Measurements from ENCODE around the gene SERPINB5. TPM values are rescaled to one million over a fixed set of nuclear protein-coding genes. Genes with fewer than 3 reads are reported as not detected.

The SERPINB5 gene
- total RNA-seq, 1 donor from 2014 or later, result not detected

DNA sequence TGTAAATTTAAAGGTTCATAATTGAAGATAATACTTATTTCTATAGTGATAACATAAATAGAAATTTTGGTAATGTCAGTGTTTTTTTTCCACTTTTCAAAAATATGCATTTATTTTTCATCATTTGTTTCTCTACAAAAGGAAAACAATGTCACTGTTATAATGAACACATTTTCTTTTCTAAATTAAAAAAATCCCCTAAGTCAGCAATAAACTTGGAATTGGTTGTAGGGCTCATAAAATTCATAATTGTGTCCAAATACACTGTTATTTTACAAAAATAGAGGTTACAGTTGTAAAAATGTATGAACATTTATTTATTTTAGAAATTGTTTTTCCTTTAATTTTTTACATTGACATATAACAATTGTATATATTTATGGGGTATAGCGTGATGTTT lies 39.0 kb downstream of the SERPINB5 start:
- no peaks in the 10 kb centered on the region for H3K9me3 ChIP-seq (ENCODE audit: control insufficient read depth in 3 of 3, low read length in 3 of 3)
- H3K36me3 ChIP-seq (ENCODE audit: control insufficient read depth in 3 of 3, insufficient read depth in 3 of 3, low read length in 3 of 3), result no peaks in the 10 kb centered on the region
- H3K27ac ChIP-seq (ENCODE audit: low read depth, low read length), result no peak overlapping the region
- H3K4me3 ChIP-seq (ENCODE audit: low read length in 3 of 3), result no peak overlapping the region
- H3K4me1 ChIP-seq (ENCODE audit: control insufficient read depth in 3 of 3, insufficient read depth in 3 of 3, low read length in 3 of 3), result no peaks in the 10 kb centered on the region
- no peak overlapping the region for H3K9ac ChIP-seq (ENCODE audit: low read depth in 1 of 3, low read length in 3 of 3)
- H3K27me3 ChIP-seq (ENCODE audit: control insufficient read depth in 3 of 3, insufficient read depth in 3 of 3, low read length in 3 of 3), result peaks cover 0 to 4% (median 2%) of the 10 kb centered on the region in 3 donors

DNA sequence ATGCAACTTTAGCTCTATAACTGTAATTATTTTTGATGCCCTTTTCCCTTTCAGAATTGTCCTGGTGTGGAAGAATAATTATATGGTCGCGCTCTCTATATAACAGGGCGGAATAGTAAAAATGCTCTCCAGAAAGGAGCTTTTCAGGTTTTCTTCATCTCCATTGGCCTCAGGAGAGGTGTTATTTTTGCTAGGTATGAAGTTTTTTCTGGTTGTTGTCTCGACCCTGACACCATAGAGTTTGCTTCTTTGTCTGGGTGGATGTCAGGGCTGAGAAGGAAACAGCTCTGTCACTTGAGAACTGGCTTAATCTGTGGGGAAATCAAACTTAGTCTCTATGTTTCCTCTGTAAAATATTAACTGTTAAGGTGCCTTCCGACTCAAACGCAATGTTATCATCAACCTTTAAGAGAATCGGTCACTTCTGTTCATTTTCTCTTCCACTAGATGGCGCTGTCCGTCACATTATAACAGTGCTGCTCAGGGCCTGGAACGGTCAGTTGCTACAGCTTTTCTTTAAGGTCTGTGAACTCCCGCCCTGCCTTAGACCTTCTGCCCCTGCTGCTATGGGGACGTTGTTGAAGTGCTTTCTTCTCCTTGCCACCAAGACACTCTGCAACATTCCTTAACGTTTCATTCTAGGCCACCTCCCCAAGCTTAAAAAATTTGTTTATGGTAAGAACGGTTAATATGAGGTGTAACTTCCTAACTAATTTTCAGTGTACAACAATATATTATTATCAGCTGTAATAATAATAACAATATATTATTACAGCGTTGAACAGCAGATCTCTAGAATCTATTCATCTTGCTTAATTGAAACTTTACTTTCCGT lies 41.6 kb downstream of the SERPINB5 start:
- no peaks in the 10 kb centered on the region for H3K9me3 ChIP-seq (ENCODE audit: control insufficient read depth in 3 of 3, low read length in 3 of 3)
- H3K36me3 ChIP-seq (ENCODE audit: control insufficient read depth in 3 of 3, insufficient read depth in 3 of 3, low read length in 3 of 3), result no peaks in the 10 kb centered on the region
- H3K27ac ChIP-seq (ENCODE audit: low read depth, low read length), result no peak overlapping the region
- peaks cover 0 to 2% (median 0%) of the 10 kb centered on the region in 3 donors for H3K27me3 ChIP-seq (ENCODE audit: control insufficient read depth in 3 of 3, insufficient read depth in 3 of 3, low read length in 3 of 3)
- no peak overlapping the region for H3K9ac ChIP-seq (ENCODE audit: low read depth in 1 of 3, low read length in 3 of 3)
- H3K4me3 ChIP-seq (ENCODE audit: low read length in 3 of 3), result no peak overlapping the region
- H3K4me1 ChIP-seq (ENCODE audit: control insufficient read depth in 3 of 3, insufficient read depth in 3 of 3, low read length in 3 of 3), result no peaks in the 10 kb centered on the region

DNA sequence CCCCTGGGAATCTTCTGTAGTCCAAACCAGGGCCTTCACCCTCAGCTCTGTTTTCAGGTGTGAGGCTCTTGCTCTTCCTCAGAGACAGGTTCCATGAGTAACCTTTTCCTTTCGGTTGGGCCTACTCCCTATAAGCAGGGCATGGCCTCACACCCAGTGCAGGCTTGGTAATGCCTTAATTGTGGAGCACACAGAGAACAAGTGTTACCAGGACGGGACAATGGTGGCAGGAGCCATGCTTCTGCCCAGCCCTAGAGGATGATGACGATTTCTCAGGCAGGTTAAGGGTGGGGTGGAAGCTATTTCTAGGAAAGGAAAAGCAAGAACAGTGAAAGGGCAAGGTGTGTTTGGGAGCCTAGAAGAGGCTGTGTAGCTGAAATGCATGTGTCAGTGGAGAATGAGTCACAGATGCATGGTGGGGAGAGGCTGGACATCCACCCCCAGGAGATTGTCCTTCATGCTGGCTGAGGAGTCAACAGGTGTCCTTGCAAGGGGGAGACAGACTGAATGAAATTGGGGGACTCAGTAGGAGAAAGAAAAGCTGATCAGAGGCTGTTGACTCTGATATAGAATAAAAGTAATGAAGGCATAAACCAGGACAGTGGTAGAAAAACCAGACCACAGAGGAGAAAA lies 43.4 kb downstream of the SERPINB5 start:
- no peaks in the 10 kb centered on the region for H3K27me3 ChIP-seq (ENCODE audit: control insufficient read depth in 3 of 3, insufficient read depth in 3 of 3, low read length in 3 of 3)
- no peaks in the 10 kb centered on the region for H3K9me3 ChIP-seq (ENCODE audit: control insufficient read depth in 3 of 3, low read length in 3 of 3)
- no peak overlapping the region for H3K9ac ChIP-seq (ENCODE audit: low read depth in 1 of 3, low read length in 3 of 3)
- no peaks in the 10 kb centered on the region for H3K4me1 ChIP-seq (ENCODE audit: control insufficient read depth in 3 of 3, insufficient read depth in 3 of 3, low read length in 3 of 3)
- H3K36me3 ChIP-seq (ENCODE audit: control insufficient read depth in 3 of 3, insufficient read depth in 3 of 3, low read length in 3 of 3), result no peaks in the 10 kb centered on the region
- no peak overlapping the region for H3K4me3 ChIP-seq (ENCODE audit: low read length in 3 of 3)
- no peak overlapping the region for H3K27ac ChIP-seq (ENCODE audit: low read depth, low read length)

DNA sequence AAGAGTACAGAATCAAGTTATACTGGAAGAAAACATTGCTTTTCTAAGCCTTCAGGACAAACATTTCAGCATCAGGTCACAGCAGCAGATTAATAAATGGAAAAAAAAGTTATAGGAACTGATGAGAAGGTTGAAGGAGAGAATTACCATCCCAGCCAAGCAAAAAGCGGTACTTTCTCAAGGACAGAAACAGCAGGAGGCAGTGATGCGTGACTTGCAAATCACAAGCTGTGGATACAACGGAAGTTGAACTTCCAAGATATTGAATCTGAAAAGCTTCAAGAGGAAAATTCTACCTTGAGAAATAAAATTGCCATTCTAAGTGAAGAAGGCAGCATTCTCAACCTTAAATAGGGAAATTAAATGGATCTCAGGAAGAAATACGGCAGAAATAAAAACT lies 46.9 kb downstream of the SERPINB5 start:
- H3K27ac ChIP-seq (ENCODE audit: low read depth, low read length), result no peak overlapping the region
- no peak overlapping the region for H3K4me3 ChIP-seq (ENCODE audit: low read length in 3 of 3)
- H3K9me3 ChIP-seq (ENCODE audit: control insufficient read depth in 3 of 3, low read length in 3 of 3), result no peaks in the 10 kb centered on the region
- H3K27me3 ChIP-seq (ENCODE audit: control insufficient read depth in 3 of 3, insufficient read depth in 3 of 3, low read length in 3 of 3), result no peaks in the 10 kb centered on the region
- no peaks in the 10 kb centered on the region for H3K36me3 ChIP-seq (ENCODE audit: control insufficient read depth in 3 of 3, insufficient read depth in 3 of 3, low read length in 3 of 3)
- H3K4me1 ChIP-seq (ENCODE audit: control insufficient read depth in 3 of 3, insufficient read depth in 3 of 3, low read length in 3 of 3), result no peaks in the 10 kb centered on the region
- no peak overlapping the region for H3K9ac ChIP-seq (ENCODE audit: low read depth in 1 of 3, low read length in 3 of 3)

DNA sequence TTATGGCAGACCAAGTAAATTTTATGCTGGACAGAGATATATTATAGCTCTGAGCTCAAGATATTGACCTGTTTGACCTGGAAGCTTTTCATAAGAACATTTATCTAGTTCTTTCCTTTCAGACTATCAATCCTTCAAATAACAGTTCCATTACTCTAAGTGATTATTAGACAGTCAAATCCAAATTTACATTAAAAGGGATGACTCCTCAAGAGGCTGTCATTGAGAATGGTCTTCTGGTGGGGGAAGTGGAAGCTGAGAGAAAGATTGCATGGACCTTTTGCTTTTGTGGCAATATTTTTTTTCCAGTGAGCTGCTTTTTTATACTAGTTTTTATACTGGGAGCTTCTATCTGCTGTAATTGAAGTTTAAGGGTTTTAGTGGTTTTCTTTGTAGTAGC lies 50.5 kb downstream of the SERPINB5 start:
- no peaks in the 10 kb centered on the region for H3K4me1 ChIP-seq (ENCODE audit: control insufficient read depth in 3 of 3, insufficient read depth in 3 of 3, low read length in 3 of 3)
- no peaks in the 10 kb centered on the region for H3K36me3 ChIP-seq (ENCODE audit: control insufficient read depth in 3 of 3, insufficient read depth in 3 of 3, low read length in 3 of 3)
- H3K9me3 ChIP-seq (ENCODE audit: control insufficient read depth in 3 of 3, low read length in 3 of 3), result no peaks in the 10 kb centered on the region
- no peak overlapping the region for H3K9ac ChIP-seq (ENCODE audit: low read depth in 1 of 3, low read length in 3 of 3)
- no peaks in the 10 kb centered on the region for H3K27me3 ChIP-seq (ENCODE audit: control insufficient read depth in 3 of 3, insufficient read depth in 3 of 3, low read length in 3 of 3)
- no peak overlapping the region for H3K27ac ChIP-seq (ENCODE audit: low read depth, low read length)
- H3K4me3 ChIP-seq (ENCODE audit: low read length in 3 of 3), result no peak overlapping the region

DNA sequence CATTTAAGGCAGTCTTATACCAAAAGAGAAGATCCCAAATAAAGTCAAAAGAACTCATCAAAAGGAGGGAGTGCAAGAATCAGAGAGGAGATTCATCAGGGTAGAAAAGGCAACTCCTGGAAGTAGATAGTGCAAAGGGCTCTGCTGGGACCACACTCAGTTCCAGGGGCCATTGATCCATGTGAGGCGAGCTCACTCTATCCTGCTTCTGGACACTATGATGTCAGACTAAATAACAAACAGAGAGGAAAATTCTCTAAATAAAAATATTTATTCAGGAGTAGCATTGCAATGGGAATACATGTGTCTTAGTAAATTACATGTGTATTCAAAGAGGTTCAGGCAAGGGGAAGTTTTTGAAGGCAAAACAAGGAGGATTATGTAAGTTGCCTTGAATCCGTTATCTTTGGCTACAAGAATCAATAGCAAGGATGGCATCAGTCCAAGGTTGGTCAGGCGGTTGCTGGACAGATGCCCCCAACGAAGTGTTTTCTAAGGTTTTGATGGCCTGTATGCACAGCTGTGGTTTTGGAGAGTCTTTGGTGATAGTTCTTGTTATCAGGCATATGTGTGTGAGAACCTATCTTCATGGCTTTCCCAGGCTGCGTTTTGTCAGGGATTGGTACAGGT lies 52.2 kb downstream of the SERPINB5 start:
- H3K9me3 ChIP-seq (ENCODE audit: control insufficient read depth in 3 of 3, low read length in 3 of 3), result no peaks in the 10 kb centered on the region
- H3K27me3 ChIP-seq (ENCODE audit: control insufficient read depth in 3 of 3, insufficient read depth in 3 of 3, low read length in 3 of 3), result no peaks in the 10 kb centered on the region
- no peak overlapping the region for H3K27ac ChIP-seq (ENCODE audit: low read depth, low read length)
- H3K9ac ChIP-seq (ENCODE audit: low read depth in 1 of 3, low read length in 3 of 3), result no peak overlapping the region
- no peaks in the 10 kb centered on the region for H3K36me3 ChIP-seq (ENCODE audit: control insufficient read depth in 3 of 3, insufficient read depth in 3 of 3, low read length in 3 of 3)
- H3K4me3 ChIP-seq (ENCODE audit: low read length in 3 of 3), result no peak overlapping the region
- H3K4me1 ChIP-seq (ENCODE audit: control insufficient read depth in 3 of 3, insufficient read depth in 3 of 3, low read length in 3 of 3), result no peaks in the 10 kb centered on the region

DNA sequence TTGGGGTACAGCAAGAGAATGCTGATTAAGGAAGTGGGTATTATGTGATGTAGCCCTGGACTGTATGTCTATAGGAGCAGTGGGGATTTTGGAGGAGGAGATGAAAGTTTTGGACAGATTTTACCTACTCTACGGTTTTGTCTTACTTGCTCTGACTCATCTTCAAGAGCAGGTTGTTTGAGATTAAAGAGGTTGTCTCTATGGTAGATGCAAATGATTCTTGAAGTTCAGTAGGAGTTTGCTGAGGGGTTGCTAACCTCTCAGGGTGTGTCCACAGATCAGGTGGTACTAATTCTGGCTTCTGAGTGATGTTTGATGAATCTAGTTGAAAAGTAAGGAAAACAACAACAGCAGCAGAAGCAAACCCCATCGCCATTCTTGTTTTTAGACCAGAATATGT lies 55.7 kb downstream of the SERPINB5 start:
- H3K27ac ChIP-seq (ENCODE audit: low read depth, low read length), result no peak overlapping the region
- H3K9ac ChIP-seq (ENCODE audit: low read depth in 1 of 3, low read length in 3 of 3), result no peak overlapping the region
- H3K36me3 ChIP-seq (ENCODE audit: control insufficient read depth in 3 of 3, insufficient read depth in 3 of 3, low read length in 3 of 3), result no peaks in the 10 kb centered on the region
- H3K4me1 ChIP-seq (ENCODE audit: control insufficient read depth in 3 of 3, insufficient read depth in 3 of 3, low read length in 3 of 3), result no peaks in the 10 kb centered on the region
- H3K4me3 ChIP-seq (ENCODE audit: low read length in 3 of 3), result no peak overlapping the region
- H3K9me3 ChIP-seq (ENCODE audit: control insufficient read depth in 3 of 3, low read length in 3 of 3), result no peaks in the 10 kb centered on the region
- H3K27me3 ChIP-seq (ENCODE audit: control insufficient read depth in 3 of 3, insufficient read depth in 3 of 3, low read length in 3 of 3), result no peaks in the 10 kb centered on the region

DNA sequence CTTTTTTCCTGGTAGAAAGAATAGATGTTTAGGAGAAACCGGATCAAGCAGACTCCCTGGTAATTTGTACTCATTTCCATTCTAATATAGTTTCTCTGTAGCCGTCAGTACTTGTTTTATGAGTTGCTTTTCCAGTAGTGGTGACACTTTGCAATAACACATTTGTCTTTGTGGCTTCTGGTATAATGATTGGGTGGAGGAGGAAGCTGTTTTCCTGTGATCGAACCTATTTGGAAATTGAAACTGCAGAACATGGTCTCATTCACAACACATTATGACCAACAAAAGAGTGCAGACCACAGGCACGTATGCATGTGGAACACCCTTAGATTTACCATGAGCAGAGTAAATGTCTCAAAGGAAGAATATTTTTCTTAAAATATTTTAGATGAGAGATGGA lies 57.9 kb downstream of the SERPINB5 start:
- no peaks in the 10 kb centered on the region for H3K27me3 ChIP-seq (ENCODE audit: control insufficient read depth in 3 of 3, insufficient read depth in 3 of 3, low read length in 3 of 3)
- H3K36me3 ChIP-seq (ENCODE audit: control insufficient read depth in 3 of 3, insufficient read depth in 3 of 3, low read length in 3 of 3), result no peaks in the 10 kb centered on the region
- H3K4me1 ChIP-seq (ENCODE audit: control insufficient read depth in 3 of 3, insufficient read depth in 3 of 3, low read length in 3 of 3), result no peaks in the 10 kb centered on the region
- no peaks in the 10 kb centered on the region for H3K9me3 ChIP-seq (ENCODE audit: control insufficient read depth in 3 of 3, low read length in 3 of 3)
- H3K27ac ChIP-seq (ENCODE audit: low read depth, low read length), result no peak overlapping the region
- no peak overlapping the region for H3K4me3 ChIP-seq (ENCODE audit: low read length in 3 of 3)
- no peak overlapping the region for H3K9ac ChIP-seq (ENCODE audit: low read depth in 1 of 3, low read length in 3 of 3)

DNA sequence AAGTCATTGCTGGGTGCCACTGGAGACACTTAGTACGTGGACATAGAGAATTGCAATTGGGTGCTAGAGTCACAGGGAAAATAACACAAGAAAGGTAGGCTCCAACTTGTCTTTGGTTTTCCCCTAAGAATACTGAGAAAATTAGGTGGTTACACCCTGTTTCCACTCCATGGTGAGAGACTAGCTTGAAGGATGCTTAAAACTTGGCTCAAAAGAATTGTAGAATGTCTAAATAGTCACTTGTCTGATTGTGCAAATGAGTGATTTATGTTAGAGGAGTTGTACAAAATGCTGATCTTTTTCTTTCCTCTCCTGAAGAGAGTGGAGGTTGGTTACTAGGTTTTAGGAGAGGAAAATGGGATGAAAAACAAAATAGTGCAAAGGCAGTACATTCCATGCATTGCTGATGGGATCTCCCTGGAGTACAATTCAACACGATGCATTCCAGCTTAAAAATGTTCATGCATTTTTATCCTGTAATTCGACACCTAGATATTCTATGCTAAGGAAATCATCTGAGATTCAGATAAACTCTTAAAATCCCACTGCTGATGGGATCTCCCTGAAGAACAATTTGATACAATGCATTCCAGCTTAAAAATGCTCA lies 63.2 kb downstream of the SERPINB5 start:
- Histone ChIP-seq H3K9me3 (ENCODE audit: control insufficient read depth in 3 of 3, low read length in 3 of 3) (no peaks in the 10 kb centered on the region), H3K4me3 (ENCODE audit: low read length in 3 of 3) (no peak overlapping the region), H3K36me3 (ENCODE audit: control insufficient read depth in 3 of 3, insufficient read depth in 3 of 3, low read length in 3 of 3) (no peaks in the 10 kb centered on the region), H3K27me3 (ENCODE audit: control insufficient read depth in 3 of 3, insufficient read depth in 3 of 3, low read length in 3 of 3) (no peaks in the 10 kb centered on the region), H3K4me1 (ENCODE audit: control insufficient read depth in 3 of 3, insufficient read depth in 3 of 3, low read length in 3 of 3) (no peaks in the 10 kb centered on the region), H3K27ac (ENCODE audit: low read depth, low read length) (no peak overlapping the region), H3K9ac (ENCODE audit: low read depth in 1 of 3, low read length in 3 of 3) (no peak overlapping the region)

DNA sequence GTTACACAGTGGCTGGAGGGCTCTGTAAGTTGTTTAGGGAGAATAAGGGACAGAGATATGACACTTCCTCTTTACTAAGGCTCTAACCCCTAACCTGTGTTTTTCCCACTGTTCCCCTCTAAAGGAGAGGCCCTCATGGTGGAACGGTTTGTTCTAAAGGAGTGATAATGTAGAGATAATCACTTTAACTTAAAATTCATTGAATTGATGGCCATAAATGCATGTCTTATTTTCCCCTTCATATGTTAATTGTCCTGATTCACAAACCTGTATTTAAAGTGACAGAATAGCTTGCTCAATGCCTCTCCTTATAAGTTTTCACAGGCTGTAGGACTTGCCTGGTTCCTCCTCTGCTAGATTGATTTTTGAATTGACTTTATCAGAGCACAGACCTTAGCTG lies 65.3 kb downstream of the SERPINB5 start, which contains the start of gene SERPINB12:
SERPINB12 (plus strand) TSS at position 301 of the 400 bp plus-strand sequence. CDS start 13,791 bp downstream, outside the sequence.
- Histone ChIP-seq H3K4me3 (ENCODE audit: low read length in 3 of 3) (no peak within 1 kb of the TSS), H3K36me3 (ENCODE audit: control insufficient read depth in 3 of 3, insufficient read depth in 3 of 3, low read length in 3 of 3) (no peaks in the 10 kb centered on the region), H3K27ac (ENCODE audit: low read depth, low read length) (no peak within 1 kb of the TSS), H3K9me3 (ENCODE audit: control insufficient read depth in 3 of 3, low read length in 3 of 3) (no peaks in the 10 kb centered on the region), H3K27me3 (ENCODE audit: control insufficient read depth in 3 of 3, insufficient read depth in 3 of 3, low read length in 3 of 3) (no peaks in the 10 kb centered on the region), H3K9ac (ENCODE audit: low read depth in 1 of 3, low read length in 3 of 3) (no peak within 1 kb of the TSS), H3K4me1 (ENCODE audit: control insufficient read depth in 3 of 3, insufficient read depth in 3 of 3, low read length in 3 of 3) (no peaks in the 10 kb centered on the region)
